HCT116 (cell line): ENCODE results near the gene SORBS1. TPM values are rescaled to one million over a fixed set of nuclear protein-coding genes. Genes with fewer than 3 reads are reported as not detected.

Experiments used
- ATAC-seq: fragments of 200-7000 bp; cut with Tn5 transposase; 2 replicates; pipeline ENCODE4 v1.9.1; 2020; ENCODE audit warnings: mild to moderate bottlenecking, moderate library complexity
- BruUV-seq: library from RNA; stranded (reverse); fragments of 400-500 nt; replicated peaks from 2 replicates; lab custom pipeline; 2021; lab: Mats Ljungman, UMichigan
- CTCF ChIA-PET: fragments of 300-600 bp; sonication (Branson Sonifier 250); formaldehyde crosslinking; loops from one replicate; lab custom pipeline; 2021; ENCODE audit warnings: antibody characterized with exemption; lab: Charles Lee
- POLR2A ChIA-PET: fragments of 300-600, 350-600 bp; sonication (Branson Sonifier 250); formaldehyde crosslinking; loops from one replicate; lab custom pipeline; 2021; ENCODE audit warnings: antibody characterized with exemption; lab: Charles Lee
- RAD21 ChIA-PET, 2 experiments: fragments of 300-600 bp; sonication (Branson Sonifier 250); formaldehyde crosslinking; loops; one replicate each; lab custom pipeline; 2023; ENCODE audit warnings: low total read pairs in 2 of 2; ENCODE audit not compliant: uncharacterized antibody in 2 of 2, unreplicated experiment in 2 of 2, low non-redundant PET in 1 of 2; lab: Charles Lee
- DNase-seq: peaks from one replicate; pipeline ENCODE4 v3.0.0-alpha.2; 2010; ENCODE audit warnings: low read depth, low spot score
- H2AFZ ChIP-seq: fragments of 200-600 bp; shearing (Covaris generic), sonication (generic); 2 replicates; pipeline ENCODE4 v1.6.1; 2017; ENCODE audit warnings: low read depth, mixed run types, mixed read lengths, antibody characterized with exemption, low read length; ENCODE audit not compliant: poor library complexity, severe bottlenecking
- H3K27ac ChIP-seq: 2 replicates; pipeline ENCODE4 v1.5.1; 2012; ENCODE audit warnings: low read depth, low read length
- H3K27me3 ChIP-seq: fragments of 200-600 bp; sonication (generic); 2 replicates; pipeline ENCODE4 v1.6.1; 2016; ENCODE audit warnings: mixed run types, low read length, mixed read lengths; ENCODE audit not compliant: insufficient read depth
- H3K36me3 ChIP-seq, 2 experiments: fragments of 200-500 bp in 1 of 2; fragments of 200-600 bp in 1 of 2; sonication (Bioruptor generic) in 1 of 2; sonication (generic) in 1 of 2; 2 replicates each; pipeline versions ENCODE4 v1.5.1 to v1.6.1; 2014 to 2016; ENCODE audit warnings: low read length in 2 of 2, inconsistent platforms in 1 of 2, mixed read lengths in 1 of 2, mixed run types in 1 of 2; ENCODE audit not compliant: insufficient read depth in 2 of 2, control insufficient read depth in 1 of 2
- H3K4me1 ChIP-seq, 2 experiments: fragments of 200-600 bp in 1 of 2; sonication (generic) in 1 of 2; 2 replicates each; pipeline versions ENCODE4 v1.5.1 to v1.6.1; 2012 to 2017; ENCODE audit warnings: low read length in 2 of 2, inconsistent platforms in 1 of 2, mild to moderate bottlenecking in 1 of 2, mixed read lengths in 1 of 2, mixed run types in 1 of 2, moderate library complexity in 1 of 2; ENCODE audit not compliant: insufficient read depth in 2 of 2, control insufficient read depth in 1 of 2
- H3K4me2 ChIP-seq: fragments of 200-600 bp; sonication (generic); 2 replicates; pipeline ENCODE4 v1.6.1; 2017; ENCODE audit warnings: mixed run types, low read length, mixed read lengths
- H3K4me3 ChIP-seq, 2 experiments: fragments of 200-600 bp in 1 of 2; sonication (generic) in 1 of 2; replicated peaks in 1 of 2; 2 replicates each; pipeline ENCODE4 v1.5.1; 2011 to 2016; ENCODE audit warnings: low read length in 2 of 2, control low read depth in 1 of 2, low read depth in 1 of 2, mild to moderate bottlenecking in 1 of 2, mixed read lengths in 1 of 2, mixed run types in 1 of 2
- H3K79me2 ChIP-seq: fragments of 200-600 bp; sonication (generic); 2 replicates; pipeline ENCODE4 v1.6.1; 2017; ENCODE audit warnings: mild to moderate bottlenecking, mixed run types, low read length, moderate library complexity, mixed read lengths; ENCODE audit not compliant: insufficient read depth
- H3K9ac ChIP-seq: fragments of 200-600 bp; sonication (generic); 2 replicates; pipeline ENCODE4 v1.6.1; 2016; ENCODE audit warnings: low read length, mixed read lengths
- H3K9me2 ChIP-seq: fragments of 200-600 bp; sonication (generic), shearing (Covaris generic); 2 replicates; pipeline ENCODE4 v1.6.1; 2017; ENCODE audit warnings: mixed run types, mild to moderate bottlenecking, moderate library complexity; ENCODE audit not compliant: insufficient read depth
- H3K9me3 ChIP-seq, 2 experiments: fragments of 200-500 bp in 1 of 2; fragments of 200-600 bp in 1 of 2; sonication (Bioruptor generic) in 1 of 2; sonication (generic) in 1 of 2; 2 replicates each; pipeline ENCODE4 v1.6.1; 2014 to 2017; ENCODE audit warnings: low read length in 2 of 2, mixed read lengths in 2 of 2, inconsistent platforms in 1 of 2, low read depth in 1 of 2, mild to moderate bottlenecking in 1 of 2, mixed run types in 1 of 2, moderate library complexity in 1 of 2; ENCODE audit not compliant: control insufficient read depth in 1 of 2, insufficient read depth in 1 of 2
- H4K20me1 ChIP-seq: fragments of 200-600 bp; sonication (generic), shearing (Covaris generic); 2 replicates; pipeline ENCODE4 v1.6.1; 2017; ENCODE audit warnings: mixed run types, mild to moderate bottlenecking, moderate library complexity; ENCODE audit not compliant: insufficient read depth
- CEBPB ChIP-seq: IDR thresholded peaks from 2 replicates; pipeline ENCODE4 v1.6.1; 2012; ENCODE audit warnings: low read depth
- CTCF ChIP-seq, 3 experiments: fragments of 200-600 bp in 1 of 3; sonication (generic) in 1 of 3; IDR thresholded peaks in 2 of 3; conservative IDR thresholded peaks in 1 of 3; 2 replicates each; pipeline ENCODE4 v1.5.1; 2012 to 2017; ENCODE audit warnings: low read depth in 2 of 3, low read length in 2 of 3, antibody characterized with exemption in 1 of 3, borderline replicate concordance in 1 of 3, control low read depth in 1 of 3, mild to moderate bottlenecking in 1 of 3, mixed read lengths in 1 of 3, mixed run types in 1 of 3, moderate library complexity in 1 of 3; ENCODE audit not compliant: insufficient read depth in 1 of 3
- ELF1 ChIP-seq: IDR thresholded peaks from 2 replicates; pipeline ENCODE4 v1.6.1; 2012; ENCODE audit warnings: low read depth, borderline replicate concordance
- EZH2 ChIP-seq: fragments of 200-600 bp; sonication (generic); IDR thresholded peaks from 2 replicates; pipeline ENCODE4 v1.6.1; 2017; ENCODE audit warnings: antibody characterized with exemption, mixed run types
- SRF ChIP-seq: IDR thresholded peaks from 2 replicates; pipeline ENCODE4 v1.6.1; 2012; ENCODE audit warnings: low read depth
- TCF7L2 ChIP-seq: IDR thresholded peaks from 2 replicates; pipeline ENCODE4 v1.7.0; 2011; ENCODE audit warnings: borderline replicate concordance, inconsistent platforms; ENCODE audit not compliant: insufficient read depth, insufficient read length; ENCODE audit errors: extremely low read depth
- ZFX ChIP-seq: fragments of 450-650 bp; IDR thresholded peaks from 2 replicates; pipeline ENCODE4 v1.6.1; 2017
- ZNF274 ChIP-seq: fragments of 200-500 bp; sonication (Bioruptor generic); IDR thresholded peaks from 2 replicates; pipeline ENCODE4 v1.6.1; 2014; ENCODE audit warnings: mild to moderate bottlenecking, low read depth, low read length, inconsistent platforms
- intact Hi-C: fragments of 100-400 bp; cut with micrococcal nuclease; formaldehyde crosslinking; loops from 2 replicates; pipeline ENCODE4 v1.10.0; 2022
- total RNA-seq: library from RNA; stranded (reverse); gene quantifications from one replicate; pipeline ENCODE4 v1.2.1, GENCODE V29; 2021; ENCODE audit not compliant: unreplicated experiment

SORBS1 gene
- total RNA-seq, 1 experiment from 2014 or later = 3.4 TPM

- H3K9ac ChIP-seq = no peak overlapping the region
- no peak overlapping the region for H2AFZ ChIP-seq
- H3K9me3 ChIP-seq = no peaks in the 10 kb centered on the region
- no TSS peak for BruUV-seq
- intact Hi-C loops = no loop called here
- H4K20me1 ChIP-seq = no peaks in the 10 kb centered on the region
- no peaks in the 10 kb centered on the region for H3K27me3 ChIP-seq
- no peaks in the 10 kb centered on the region for H3K36me3 ChIP-seq
- no peak overlapping the region for H3K4me3 ChIP-seq
- ChIA-PET CTCF (interaction anchor here (0.7 kb wide), 1 partner anchor 154 kb away, joined by 3 read pairs; no protein-coding TSS in a partner anchor), POLR2A (no interaction called here), RAD21 (no interaction called here)
- H3K4me1 ChIP-seq = peaks cover 3 to 11% of the 10 kb centered on the region in 2 experiments; a peak in 3 of 4 replicates
- H3K27ac ChIP-seq = no peak overlapping the region
- ATAC-seq = no peak
- DNase-seq = no peak
- no peak for TF ChIP-seq ZFX
- no peak for TF ChIP-seq ELF1
- H3K4me2 ChIP-seq = no peak overlapping the region
- H3K79me2 ChIP-seq = no peaks in the 10 kb centered on the region
- H3K9me2 ChIP-seq = no peaks in the 10 kb centered on the region
These were observed 151.9 kb downstream of the SORBS1 start for GRCh38 chr10:95408983-95409873.

GRCh38 chr10:95408148-95408960, 152.8 kb downstream of the SORBS1 start:
- ChIA-PET RAD21 (no interaction called here), CTCF (interaction anchor here (0.6 to 0.7 kb wide), 2 partner anchors 22 to 154 kb away, joined by 3 to 7 read pairs; no protein-coding TSS in a partner anchor), POLR2A (no interaction called here)
- intact Hi-C loops = no loop called here
- ATAC-seq (no peak), DNase-seq (no peak)
- Histone ChIP-seq H3K27me3 (no peaks in the 10 kb centered on the region), H3K9me3 (no peaks in the 10 kb centered on the region), H3K4me2 (no peak overlapping the region), H3K27ac (no peak overlapping the region), H3K9me2 (no peaks in the 10 kb centered on the region), H3K4me1 (peaks cover 3 to 11% of the 10 kb centered on the region in 2 experiments; a peak in 3 of 4 replicates), H3K4me3 (no peak overlapping the region), H3K36me3 (no peaks in the 10 kb centered on the region), H3K9ac (no peak overlapping the region), H4K20me1 (no peaks in the 10 kb centered on the region), H3K79me2 (no peaks in the 10 kb centered on the region), H2AFZ (no peak overlapping the region)
- TF ChIP-seq EZH2 = no peak
- no peak for TF ChIP-seq CTCF (IDR thresholded peaks at IDR 0.05 in 2 of 3, conservative IDR thresholded peaks at IDR 0.05 in 1 of 3; ENCODE audit: borderline replicate concordance in 1 of 3, insufficient read depth in 1 of 3, low read depth in 2 of 3, low read length in 2 of 3)
- TF ChIP-seq SRF = no peak
- TF ChIP-seq CEBPB = no peak
- no peak for TF ChIP-seq TCF7L2
- no peak for TF ChIP-seq ZNF274
- no TSS peak for BruUV-seq
